ENCODE results near the gene NOA1.
"Not testable (repeated sequence)": the region's sequence is repeated elsewhere in the genome, so short reads cannot be mapped to it uniquely, and the experiment has no call there.

The NOA1 gene

GRCh38 chr4:56953680-56954520 lies 23.5 kb downstream of the NOA1 start:
- no peak for DNase-seq

- no peak for DNase-seq
Observed at GRCh38 chr4:56941403-56941802, 36.0 kb downstream of the NOA1 start.

GRCh38 chr4:56940971-56941370 lies 36.4 kb downstream of the NOA1 start:
- DNase-seq, result no peak

GRCh38 chr4:56940403-56940802 lies 37.0 kb downstream of the NOA1 start:
- DNase-seq, result no peak

GRCh38 chr4:56939826-56940225 lies 37.6 kb downstream of the NOA1 start:
- not testable (repeated sequence) for DNase-seq

DNA sequence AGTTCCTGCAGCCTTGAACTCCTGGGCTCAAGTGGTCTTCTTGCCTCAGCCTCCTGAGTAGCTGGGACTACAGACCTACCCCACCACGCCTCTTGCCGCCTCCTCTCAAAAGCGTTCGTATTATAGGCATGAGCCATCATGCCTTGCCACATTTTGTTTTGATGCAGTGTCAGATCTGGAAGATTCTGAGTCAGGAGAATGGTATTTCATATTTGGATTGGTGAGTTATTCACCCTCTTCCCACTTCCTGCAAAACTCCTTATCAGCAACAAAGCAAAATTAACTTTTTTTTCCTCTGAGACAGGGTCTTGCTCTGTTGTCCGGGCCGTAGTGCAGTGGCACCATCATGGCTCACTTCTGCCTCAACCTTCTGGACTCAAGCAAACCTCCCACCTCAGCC lies 40.1 kb downstream of the NOA1 start:
- no peak for DNase-seq

DNA sequence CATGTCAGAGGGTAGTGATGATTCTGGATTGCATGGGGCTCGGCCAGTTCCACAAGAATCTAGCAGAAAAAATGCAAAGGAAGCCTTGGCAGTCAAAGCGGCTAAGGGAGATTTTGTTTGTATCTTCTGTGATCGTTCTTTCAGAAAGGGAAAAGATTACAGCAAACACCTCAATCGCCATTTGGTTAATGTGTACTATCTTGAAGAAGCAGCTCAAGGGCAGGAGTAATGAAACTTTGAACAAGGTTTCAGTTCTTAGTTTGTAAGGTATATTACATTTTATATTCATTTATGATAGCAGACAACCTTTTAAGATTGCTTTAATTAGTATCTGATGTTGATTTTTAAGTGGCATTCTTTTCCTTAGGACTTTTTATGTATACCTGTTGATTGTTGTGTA lies 45.5 kb downstream of the NOA1 start:
- no peak for DNase-seq

DNA sequence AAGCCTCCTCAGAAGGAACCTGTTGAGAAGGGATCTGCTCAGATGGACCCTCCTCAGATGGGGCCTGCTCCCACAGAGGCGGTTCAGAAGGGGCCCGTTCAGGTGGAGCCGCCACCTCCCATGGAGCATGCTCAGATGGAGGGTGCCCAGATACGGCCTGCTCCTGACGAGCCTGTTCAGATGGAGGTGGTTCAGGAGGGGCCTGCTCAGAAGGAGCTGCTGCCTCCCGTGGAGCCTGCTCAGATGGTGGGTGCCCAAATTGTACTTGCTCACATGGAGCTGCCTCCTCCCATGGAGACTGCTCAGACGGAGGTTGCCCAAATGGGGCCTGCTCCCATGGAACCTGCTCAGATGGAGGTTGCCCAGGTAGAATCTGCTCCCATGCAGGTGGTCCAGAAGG lies 46.8 kb downstream of the NOA1 start:
- no peak for DNase-seq

GRCh38 chr4:56927196-56927595 lies 50.2 kb downstream of the NOA1 start:
- no peak for DNase-seq

DNA sequence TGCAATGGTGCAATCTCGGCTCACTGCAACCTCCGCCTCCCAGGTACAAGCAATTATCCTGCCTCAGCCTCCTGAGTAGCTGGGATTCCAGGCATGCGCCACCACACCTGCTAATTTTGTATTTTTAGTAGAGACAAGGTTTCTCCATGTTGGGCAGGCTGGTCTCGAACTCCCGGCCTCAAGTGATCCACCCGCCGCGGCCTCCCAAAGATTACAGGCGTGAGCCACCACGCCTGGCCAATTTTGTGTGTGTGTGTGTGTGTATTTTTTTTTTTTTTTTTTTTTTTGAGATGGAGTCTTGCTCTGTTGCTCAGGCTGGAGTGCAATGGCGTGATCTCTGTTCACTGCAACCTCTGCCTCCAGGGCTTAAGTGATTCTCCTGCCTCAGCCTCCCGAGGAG lies 62.4 kb downstream of the NOA1 start:
- not testable (repeated sequence) for DNase-seq

GRCh38 chr4:56914336-56914735 lies 63.1 kb downstream of the NOA1 start:
- no peak for DNase-seq
